GM23248 (cell line): Measurements from ENCODE around the gene ACTRT1.

Experiments
- EZH2 ChIP-seq: fragments of 200-600 bp; sonication (generic); IDR thresholded peaks from 2 replicates; pipeline ENCODE4 v1.6.1; 2018; ENCODE audit warnings: antibody characterized with exemption, mild to moderate bottlenecking; ENCODE audit not compliant: insufficient read depth, poor library complexity, severe bottlenecking
- EZH2phosphoT487 ChIP-seq: fragments of 200-600 bp; sonication (generic); IDR thresholded peaks from 2 replicates; pipeline ENCODE4 v1.6.1; 2018; ENCODE audit warnings: antibody characterized with exemption, moderate library complexity, mild to moderate bottlenecking, low read depth; ENCODE audit not compliant: insufficient read depth

DNA sequence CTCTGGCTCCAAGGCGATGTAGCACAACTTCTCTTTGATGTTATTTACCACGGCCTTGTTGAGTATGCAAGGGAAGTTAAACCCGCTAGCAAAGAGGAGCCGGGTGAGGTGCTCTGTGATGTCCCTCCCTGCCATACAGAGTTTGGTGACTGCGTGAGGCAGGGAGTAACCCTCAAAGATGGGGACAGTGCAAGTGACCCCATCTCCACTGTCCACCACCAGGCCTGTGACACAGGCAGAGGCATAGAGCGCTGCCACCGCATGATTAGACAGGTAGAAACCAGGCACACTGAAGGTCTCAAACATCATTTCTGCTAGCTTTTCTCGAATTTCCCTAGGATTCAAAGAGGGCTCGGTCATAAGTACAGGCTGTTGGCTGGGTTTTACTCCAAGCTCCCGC lies 677 bp downstream of the ACTRT1 start:
- no peak for TF ChIP-seq EZH2phosphoT487
- no peak for TF ChIP-seq EZH2
